EL (cell line): ENCODE data around the gene SKIC2.
"Not testable (repeated sequence)": the region's sequence is repeated elsewhere in the genome, so short reads cannot be mapped to it uniquely, and the experiment has no call there.

ENCODE experiments used
- DNase-seq: peaks from one replicate; pipeline ENCODE4 v3.0.0-alpha.2; 2016

Gene SKIC2

GRCh38 chr6:31958741-31959739, at the start of gene SKIC2, which contains the start of gene NELFE:
Gene SKIC2, plus strand, starts transcription at chr6:31959175. Its CDS starts 18 bp downstream, at chr6:31959193.
Gene NELFE, minus strand, starts transcription at chr6:31958971. Its CDS starts 525 bp downstream, at chr6:31958446.
- peak; percentile 99 for DNase-seq

GRCh38 chr6:31909298-31909697, 49.7 kb upstream of the SKIC2 start:
- DNase-seq: not testable (repeated sequence)

GRCh38 chr6:31911826-31912585, 47.0 kb upstream of the SKIC2 start:
- no peak for DNase-seq

GRCh38 chr6:31915351-31915750, 43.6 kb upstream of the SKIC2 start:
- DNase-seq: no peak

- DNase-seq: no peak
Measured at GRCh38 chr6:31915756-31916155, 43.2 kb upstream of the SKIC2 start.

- DNase-seq: no peak
Measured at GRCh38 chr6:31918069-31918720, 40.8 kb upstream of the SKIC2 start.

- no peak for DNase-seq
Measured at GRCh38 chr6:31919624-31920303, 39.2 kb upstream of the SKIC2 start.

- no peak for DNase-seq
Measured at GRCh38 chr6:31920811-31921210, 38.2 kb upstream of the SKIC2 start.

- no peak for DNase-seq
Measured at GRCh38 chr6:31922942-31923341, 36.0 kb upstream of the SKIC2 start.

- DNase-seq: no peak
Measured at GRCh38 chr6:31927242-31927862, 31.6 kb upstream of the SKIC2 start, which contains the start of gene C2. Gene C2, plus strand, starts transcription at chr6:31927717. Its CDS starts 36 bp downstream, at chr6:31927753.

GRCh38 chr6:31927863-31928671, 30.9 kb upstream of the SKIC2 start:
- no peak for DNase-seq

GRCh38 chr6:31928672-31928939, 30.4 kb upstream of the SKIC2 start:
- no peak for DNase-seq

- DNase-seq: no peak
Measured at GRCh38 chr6:31930962-31931361, 28.0 kb upstream of the SKIC2 start.

- not testable (repeated sequence) for DNase-seq
Measured at GRCh38 chr6:31932137-31932536, 26.8 kb upstream of the SKIC2 start.

- no peak for DNase-seq
Measured at GRCh38 chr6:31933537-31933936, 25.4 kb upstream of the SKIC2 start.

GRCh38 chr6:31935021-31935420, 24.0 kb upstream of the SKIC2 start:
- no peak for DNase-seq

- DNase-seq: no peak
Measured at GRCh38 chr6:31935823-31936222, 23.2 kb upstream of the SKIC2 start.

GRCh38 chr6:31940256-31940664, 18.7 kb upstream of the SKIC2 start:
- DNase-seq: peak; percentile 54

- DNase-seq: no peak
Measured at GRCh38 chr6:31943742-31944141, 15.2 kb upstream of the SKIC2 start.

GRCh38 chr6:31945154-31945506, 13.8 kb upstream of the SKIC2 start:
- no peak for DNase-seq
